H7 (cell line): ENCODE measurements around the gene TAF3. TPM values are rescaled to one million over a fixed set of nuclear protein-coding genes. Genes with fewer than 3 reads are reported as not detected.
A peak's percentile ranks its signal among the peaks of the same experiment; 100 is the strongest.

Experiments
- DNase-seq: peaks from one replicate; pipeline ENCODE4 v3.0.0; 2012
- H3K27me3 ChIP-seq: 2 replicates; pipeline ENCODE4 v1.6.0; 2011; ENCODE audit warnings: mild to moderate bottlenecking, low read length; ENCODE audit not compliant: control insufficient read depth, insufficient read depth
- H3K36me3 ChIP-seq: replicated peaks from 2 replicates; pipeline ENCODE4 v1.5.1; 2011; ENCODE audit warnings: low read length; ENCODE audit not compliant: control insufficient read depth, insufficient read depth
- H3K4me3 ChIP-seq: 2 replicates; pipeline ENCODE4 v1.5.1; 2011; ENCODE audit warnings: low read depth, mild to moderate bottlenecking, control low read depth, low read length, moderate library complexity; ENCODE audit not compliant: insufficient read depth
- total RNA-seq: library from RNA; depleted of rRNA; stranded (reverse); fragments of >200 nt; shearing (Covaris generic); gene quantifications from 2 replicates; pipeline ENCODE4 v1.2.3, GENCODE V29; 2014

The TAF3 gene
- total RNA-seq, 1 experiment from 2014 or later: 1.5 TPM

- no peaks in the 10 kb centered on the region for H3K36me3 ChIP-seq
- DNase-seq: no peak
- H3K4me3 ChIP-seq: no peak overlapping the region
- H3K27me3 ChIP-seq: no peaks in the 10 kb centered on the region
Observed at GRCh38 chr10:7876541-7877127, 58.3 kb downstream of the TAF3 start.

- Histone ChIP-seq H3K36me3 (no peaks in the 10 kb centered on the region), H3K27me3 (no peaks in the 10 kb centered on the region), H3K4me3 (no peak overlapping the region)
- DNase-seq: no peak
Observed at GRCh38 chr10:7881119-7881518, 62.8 kb downstream of the TAF3 start.

- no peak for DNase-seq
- no peaks in the 10 kb centered on the region for H3K27me3 ChIP-seq
- no peaks in the 10 kb centered on the region for H3K36me3 ChIP-seq
- no peak overlapping the region for H3K4me3 ChIP-seq
Observed at GRCh38 chr10:7886056-7886455, 67.8 kb downstream of the TAF3 start.

GRCh38 chr10:7887174-7887816 lies 69.0 kb downstream of the TAF3 start:
- H3K27me3 ChIP-seq: no peaks in the 10 kb centered on the region
- no peak overlapping the region for H3K4me3 ChIP-seq
- H3K36me3 ChIP-seq: no peaks in the 10 kb centered on the region
- no peak for DNase-seq

- H3K27me3 ChIP-seq: no peaks in the 10 kb centered on the region
- no peaks in the 10 kb centered on the region for H3K36me3 ChIP-seq
- no peak overlapping the region for H3K4me3 ChIP-seq
- peak; percentile 13 for DNase-seq
Observed at GRCh38 chr10:7889947-7890542, 71.7 kb downstream of the TAF3 start.

GRCh38 chr10:7890781-7891180 lies 72.5 kb downstream of the TAF3 start:
- H3K4me3 ChIP-seq: no peak overlapping the region
- H3K27me3 ChIP-seq: no peaks in the 10 kb centered on the region; the same call in 1 of the 2 replicates
- DNase-seq: no peak
- H3K36me3 ChIP-seq: no peaks in the 10 kb centered on the region

GRCh38 chr10:7891634-7892033 lies 73.3 kb downstream of the TAF3 start:
- DNase-seq: no peak

GRCh38 chr10:7892146-7892545 lies 73.8 kb downstream of the TAF3 start:
- no peaks in the 10 kb centered on the region; the same call in 1 of the 2 replicates for H3K27me3 ChIP-seq
- H3K4me3 ChIP-seq: no peak overlapping the region
- H3K36me3 ChIP-seq: no peaks in the 10 kb centered on the region
- DNase-seq: no peak

More at GRCh38 chr10:7891634-7892033, 73.3 kb downstream of the TAF3 start:
- Histone ChIP-seq H3K4me3 (no peak overlapping the region), H3K36me3 (no peaks in the 10 kb centered on the region), H3K27me3 (no peaks in the 10 kb centered on the region; the same call in 1 of the 2 replicates)

GRCh38 chr10:7895699-7896090 lies 77.4 kb downstream of the TAF3 start:
- no peaks in the 10 kb centered on the region; the same call in 1 of the 2 replicates for H3K27me3 ChIP-seq
- no peak overlapping the region for H3K4me3 ChIP-seq
- no peaks in the 10 kb centered on the region for H3K36me3 ChIP-seq
- DNase-seq: no peak

GRCh38 chr10:7896297-7896696 lies 78.0 kb downstream of the TAF3 start:
- no peaks in the 10 kb centered on the region; the same call in 1 of the 2 replicates for H3K27me3 ChIP-seq

GRCh38 chr10:7901256-7901655 lies 83.0 kb downstream of the TAF3 start:
- Histone ChIP-seq H3K4me3 (no peak overlapping the region), H3K36me3 (no peaks in the 10 kb centered on the region), H3K27me3 (no peaks in the 10 kb centered on the region)
- DNase-seq: no peak

More at GRCh38 chr10:7896297-7896696, 78.0 kb downstream of the TAF3 start:
- H3K4me3 ChIP-seq: no peak overlapping the region
- no peaks in the 10 kb centered on the region for H3K36me3 ChIP-seq
- DNase-seq: no peak

- H3K36me3 ChIP-seq: no peaks in the 10 kb centered on the region
- H3K27me3 ChIP-seq: no peaks in the 10 kb centered on the region
- no peak overlapping the region for H3K4me3 ChIP-seq
- no peak for DNase-seq
Observed at GRCh38 chr10:7902413-7902812, 84.1 kb downstream of the TAF3 start.

GRCh38 chr10:7903851-7904250 lies 85.5 kb downstream of the TAF3 start:
- H3K4me3 ChIP-seq: no peak overlapping the region
- no peaks in the 10 kb centered on the region for H3K36me3 ChIP-seq
- no peak for DNase-seq
- H3K27me3 ChIP-seq: no peaks in the 10 kb centered on the region

- no peak for DNase-seq
- Histone ChIP-seq H3K36me3 (no peaks in the 10 kb centered on the region), H3K27me3 (no peaks in the 10 kb centered on the region), H3K4me3 (no peak overlapping the region)
Observed at GRCh38 chr10:7906128-7906527, 87.8 kb downstream of the TAF3 start.

- H3K36me3 ChIP-seq: no peaks in the 10 kb centered on the region
- no peak for DNase-seq
- no peaks in the 10 kb centered on the region for H3K27me3 ChIP-seq
- H3K4me3 ChIP-seq: no peak overlapping the region
Observed at GRCh38 chr10:7908541-7909210, 90.4 kb downstream of the TAF3 start.
